Brain microvascular endothelial cell (primary cell): ENCODE measurements around the gene DAGLB.

Experiments used
- DNase-seq: peaks from one replicate; pipeline ENCODE4 v3.0.0-alpha.2; 2020
- H3K27ac ChIP-seq: fragments of 250-450 bp; sonication (Bioruptor Pico); 2 replicates; pipeline ENCODE4 v1.5.1; 2020; ENCODE audit warnings: mild to moderate bottlenecking, moderate library complexity
- H3K27me3 ChIP-seq: fragments of 250-450 bp; sonication (Bioruptor Pico); replicated peaks from 2 replicates; pipeline ENCODE4 v1.5.1; 2020; ENCODE audit warnings: mild to moderate bottlenecking
- H3K36me3 ChIP-seq: fragments of 250-450 bp; sonication (Bioruptor Pico); replicated peaks from 2 replicates; pipeline ENCODE4 v1.5.1; 2020; ENCODE audit warnings: mild to moderate bottlenecking
- H3K4me3 ChIP-seq: 2 replicates; pipeline ENCODE4 v1.5.1; 2011; ENCODE audit warnings: low read depth, mild to moderate bottlenecking, control low read depth, low read length, moderate library complexity
- CTCF ChIP-seq: IDR thresholded peaks from 2 replicates; pipeline ENCODE4 v1.5.1; 2011; ENCODE audit warnings: low read depth, mild to moderate bottlenecking, moderate library complexity, low read length, control low read depth, inconsistent platforms; ENCODE audit errors: missing control alignments
- in situ Hi-C: cut with HindIII; loops from 2 replicates; pipeline ENCODE4 v1.10.0; 2017; ENCODE audit warnings: low sequenced_read_pairs, low pct_ligation_motif_present

DAGLB gene

GRCh38 chr7:6416516-6417145, 31.1 kb downstream of the DAGLB start:
- no peak for DNase-seq
- in situ Hi-C loops: no loop called here
- no peak for TF ChIP-seq CTCF
- H3K27ac ChIP-seq: no peak overlapping the region
- no peak overlapping the region for H3K4me3 ChIP-seq
- no peaks in the 10 kb centered on the region for H3K27me3 ChIP-seq
- H3K36me3 ChIP-seq: peaks cover 50% of the 10 kb centered on the region

- H3K36me3 ChIP-seq: peaks cover 65% of the 10 kb centered on the region
- H3K4me3 ChIP-seq: no peak overlapping the region
- no peaks in the 10 kb centered on the region for H3K27me3 ChIP-seq
- TF ChIP-seq CTCF: no peak
- DNase-seq: no peak
- no peak overlapping the region for H3K27ac ChIP-seq
- in situ Hi-C loops: no loop called here
Measured at GRCh38 chr7:6413637-6414036, 34.1 kb downstream of the DAGLB start.

GRCh38 chr7:6409944-6410693, 37.6 kb downstream of the DAGLB start:
- in situ Hi-C loops: no loop called here
- H3K27ac ChIP-seq: no peak overlapping the region
- no peaks in the 10 kb centered on the region for H3K27me3 ChIP-seq
- DNase-seq: no peak
- no peak for TF ChIP-seq CTCF
- H3K4me3 ChIP-seq: no peak overlapping the region
- peaks cover 74% of the 10 kb centered on the region for H3K36me3 ChIP-seq

GRCh38 chr7:6409091-6409490, 38.7 kb downstream of the DAGLB start:
- no peak overlapping the region for H3K27ac ChIP-seq
- peaks cover 73% of the 10 kb centered on the region for H3K36me3 ChIP-seq
- in situ Hi-C loops: no loop called here
- no peak for TF ChIP-seq CTCF
- H3K4me3 ChIP-seq: no peak overlapping the region
- no peaks in the 10 kb centered on the region for H3K27me3 ChIP-seq
- DNase-seq: no peak

GRCh38 chr7:6407434-6407833, 40.3 kb downstream of the DAGLB start:
- Histone ChIP-seq H3K27ac (no peak overlapping the region), H3K4me3 (no peak overlapping the region), H3K27me3 (no peaks in the 10 kb centered on the region), H3K36me3 (peaks cover 74% of the 10 kb centered on the region)
- in situ Hi-C loops: no loop called here
- TF ChIP-seq CTCF: no peak
- DNase-seq: no peak
